Measurements from ENCODE around the gene PTPRZ1. TPM values are rescaled to one million over a fixed set of nuclear protein-coding genes. Genes with fewer than 3 reads are reported as not detected.
A peak's percentile ranks its signal among the peaks of the same experiment; 100 is the strongest.

Gene PTPRZ1
- total RNA-seq (not detected in 2 replicates), polyA plus RNA-seq (not detected in 2 replicates), polyA minus RNA-seq (0.07 TPM in 1 of 2 replicates, not detected in the other)
- total RNA-seq (2013): 0.09 TPM

DNA sequence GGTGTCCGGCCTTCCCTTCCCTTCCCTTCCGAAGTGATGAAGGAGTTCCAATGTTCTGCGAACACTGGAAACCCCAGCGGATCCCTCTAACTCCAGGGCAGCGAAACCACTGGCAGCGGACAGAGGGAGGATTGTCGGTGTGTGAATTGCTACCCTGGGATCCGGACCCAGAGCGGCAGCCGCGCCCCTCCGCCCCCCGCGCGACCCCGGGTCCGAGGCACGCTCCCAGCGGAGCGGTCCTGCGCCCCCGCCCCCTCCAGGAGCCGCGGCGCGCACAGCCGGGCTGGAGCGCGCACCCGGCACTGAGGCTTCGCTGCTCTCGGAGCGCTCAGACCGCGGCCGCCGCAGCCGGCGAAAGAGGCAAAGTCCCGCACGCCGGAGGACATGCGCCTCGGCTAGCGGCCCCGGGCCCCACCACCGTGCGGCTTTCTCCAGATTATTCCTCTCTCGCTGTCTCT is at the start of gene PTPRZ1:
Gene PTPRZ1 (plus strand): TSS at position 331 of the 458 bp plus-strand sequence. CDS start 339 bp downstream, outside the sequence.
- no peak within 1 kb of the TSS for H3K27ac ChIP-seq (ENCODE audit: low read length in 2 of 2)
- peak within 1 kb of the TSS in 1 of 5 experiments; percentile 9 for H3K4me3 ChIP-seq (ENCODE audit: control extremely low read depth in 1 of 5, extremely low read depth in 1 of 5, insufficient read depth in 1 of 5, low read depth in 2 of 5, low read length in 4 of 5)
- ChIA-PET POLR2A (no interaction called here), CTCF (no interaction called here)
- no peaks in the 10 kb centered on the region for H3K79me2 ChIP-seq (ENCODE audit: control insufficient read depth, insufficient read depth, low read length)
- peaks cover 10% of the 10 kb centered on the region for H3K4me1 Mint-ChIP-seq
- no peaks in the 10 kb centered on the region for H4K20me1 ChIP-seq (ENCODE audit: control insufficient read depth, insufficient read depth, low read length, poor library complexity, severe bottlenecking)
- H3K9me3 Mint-ChIP-seq (ENCODE audit: insufficient read depth): no peaks in the 10 kb centered on the region
- intact Hi-C loops (cut with micrococcal nuclease): no loop called here
- peaks cover 5 to 9% of the 10 kb centered on the region in 2 donors for H3K4me1 ChIP-seq (ENCODE audit: control insufficient read depth in 2 of 2, insufficient read depth in 2 of 2, low read length in 2 of 2)
- no peak for ATAC-seq (ENCODE audit: low read depth)
- peaks cover 0 to 2% (median 0%) of the 10 kb centered on the region in 3 donors for H3K9me3 ChIP-seq (ENCODE audit: control extremely low read depth in 1 of 3, control insufficient read depth in 2 of 3, insufficient read depth in 1 of 3, low read length in 2 of 3)
- peaks cover 49% of the 10 kb centered on the region for H3K27me3 Mint-ChIP-seq
- DNase-seq: no peak
- no peak within 1 kb of the TSS for H3K9ac ChIP-seq (ENCODE audit: low read length)
- H3K27ac Mint-ChIP-seq: no peak within 1 kb of the TSS
- H3K4me3 Mint-ChIP-seq: peak within 1 kb of the TSS; percentile 8
- no peak within 1 kb of the TSS for H2AFZ ChIP-seq (ENCODE audit: insufficient read depth, low read depth, low read length, poor library complexity, severe bottlenecking)
- TF ChIP-seq EZH2 (IDR thresholded peaks at IDR 0.05; ENCODE audit: borderline replicate concordance, insufficient read depth, low read depth, low read length, poor library complexity, severe bottlenecking) (no peak), CTCF (IDR thresholded peaks at IDR 0.05) (no peak)
- peak within 1 kb of the TSS; percentile 54 for H3K4me2 ChIP-seq (replicated peaks; ENCODE audit: low read depth, low read length, poor library complexity, severe bottlenecking)
- WGBS (ENCODE audit: insufficient coverage): 3% methylated on average over 48 of the region's 49 CpGs
- H3K36me3 ChIP-seq (replicated peaks in 1 of 2; ENCODE audit: control extremely low read depth in 1 of 2, control insufficient read depth in 1 of 2, extremely low read depth in 1 of 2, insufficient read depth in 2 of 2, low read length in 1 of 2): no peaks in the 10 kb centered on the region
- peaks cover 0 to 20% (median 8%) of the 10 kb centered on the region in 4 experiments for H3K27me3 ChIP-seq (replicated peaks in 1 of 4; ENCODE audit: control extremely low read depth in 1 of 4, control insufficient read depth in 3 of 4, insufficient read depth in 4 of 4, low read length in 3 of 4)

GRCh38 chr7:121824276-121824675 is 48.7 kb upstream of the PTPRZ1 start:
- H3K79me2 ChIP-seq (ENCODE audit: control insufficient read depth, insufficient read depth, low read length): no peaks in the 10 kb centered on the region
- H3K36me3 ChIP-seq (replicated peaks in 1 of 2; ENCODE audit: control extremely low read depth in 1 of 2, control insufficient read depth in 1 of 2, extremely low read depth in 1 of 2, insufficient read depth in 2 of 2, low read length in 1 of 2): no peaks in the 10 kb centered on the region
- no peaks in the 10 kb centered on the region for H3K27me3 ChIP-seq (replicated peaks in 1 of 4; ENCODE audit: control extremely low read depth in 1 of 4, control insufficient read depth in 3 of 4, insufficient read depth in 4 of 4, low read length in 3 of 4)
- H3K4me1 Mint-ChIP-seq: no peaks in the 10 kb centered on the region
- H3K4me3 Mint-ChIP-seq: no peak overlapping the region
- H3K9ac ChIP-seq (ENCODE audit: low read length): no peak overlapping the region
- H3K27ac Mint-ChIP-seq: no peak overlapping the region
- WGBS (ENCODE audit: insufficient coverage): no CpG with 5 or more reads among the region's 1 CpG
- no peaks in the 10 kb centered on the region for H4K20me1 ChIP-seq (ENCODE audit: control insufficient read depth, insufficient read depth, low read length, poor library complexity, severe bottlenecking)
- DNase-seq (no peak), ATAC-seq (ENCODE audit: low read depth) (no peak)
- H3K27me3 Mint-ChIP-seq: no peaks in the 10 kb centered on the region
- no peak overlapping the region for H3K27ac ChIP-seq (ENCODE audit: low read length in 2 of 2)
- no peaks in the 10 kb centered on the region for H3K9me3 Mint-ChIP-seq (ENCODE audit: insufficient read depth)
- no peak for TF ChIP-seq EZH2 (IDR thresholded peaks at IDR 0.05; ENCODE audit: borderline replicate concordance, insufficient read depth, low read depth, low read length, poor library complexity, severe bottlenecking)
- TF ChIP-seq CTCF (IDR thresholded peaks at IDR 0.05): no peak
- no peak overlapping the region for H3K4me3 ChIP-seq (ENCODE audit: control extremely low read depth in 1 of 5, extremely low read depth in 1 of 5, insufficient read depth in 1 of 5, low read depth in 2 of 5, low read length in 4 of 5)
- intact Hi-C loops (cut with micrococcal nuclease): no loop called here
- CTCF ChIA-PET: no interaction called here
- no peak overlapping the region for H2AFZ ChIP-seq (ENCODE audit: insufficient read depth, low read depth, low read length, poor library complexity, severe bottlenecking)
- POLR2A ChIA-PET: no interaction called here
- no peaks in the 10 kb centered on the region for H3K9me3 ChIP-seq (ENCODE audit: control extremely low read depth in 1 of 3, control insufficient read depth in 2 of 3, insufficient read depth in 1 of 3, low read length in 2 of 3)
- no peak overlapping the region for H3K4me2 ChIP-seq (replicated peaks; ENCODE audit: low read depth, low read length, poor library complexity, severe bottlenecking)
- no peaks in the 10 kb centered on the region for H3K4me1 ChIP-seq (ENCODE audit: control insufficient read depth in 2 of 2, insufficient read depth in 2 of 2, low read length in 2 of 2)

Data from B cell (primary cell).